PC-9 (cell line): ENCODE measurements around the gene TMEM135.

Source experiments
- CTCF ChIP-seq: fragments of 200-600 bp; sonication (generic); conservative IDR thresholded peaks from 2 replicates; pipeline ENCODE4 v1.6.1; 2017; ENCODE audit warnings: mixed run types, antibody characterized with exemption, mild to moderate bottlenecking, moderate library complexity
- EZH2 ChIP-seq: fragments of 200-600 bp; sonication (generic); IDR thresholded peaks from 2 replicates; pipeline ENCODE4 v1.8.0; 2017; ENCODE audit warnings: antibody characterized with exemption, low read depth

GRCh38 chr11:87252869-87253268, 215.1 kb downstream of the TMEM135 start:
- TF ChIP-seq CTCF (no peak), EZH2 (no peak)
